Uterus (tissue), 2 donors: ENCODE measurements around the gene IDNK.

ENCODE experiments used
- CTCF ChIP-seq, 4 experiments: fragments of 200-600 bp in 2 of 4; fragments of 450-650 bp in 2 of 4; sonication (generic) in 2 of 4; IDR thresholded peaks; one replicate each; pipeline ENCODE4 v1.5.1; 2016 to 2019; ENCODE audit warnings: antibody characterized with exemption in 4 of 4, mild to moderate bottlenecking in 2 of 4, moderate library complexity in 1 of 4
- POLR2A ChIP-seq, 2 donors: fragments of 450-650 bp; IDR thresholded peaks; one replicate each; pipeline ENCODE4 v1.6.1; 2016; ENCODE audit warnings: antibody characterized with exemption in 2 of 2, mild to moderate bottlenecking in 1 of 2, moderate library complexity in 1 of 2

GRCh38 chr9:83677596-83677995 is 54.7 kb downstream of the IDNK start:
- TF ChIP-seq CTCF (IDR thresholded peaks at IDR 0.05) (no peak), POLR2A (IDR thresholded peaks at IDR 0.05) (no peak)
